Smooth muscle cell (in vitro differentiated cells): ENCODE results near the gene NHLRC4. TPM values are rescaled to one million over a fixed set of nuclear protein-coding genes. Genes with fewer than 3 reads are reported as not detected.

Experiments
- DNase-seq: peaks from one replicate; lab custom pipeline; 2025; ENCODE audit not compliant: unreplicated experiment; lab: John Stamatoyannopoulos, UW
- H2AFZ ChIP-seq: fragments of 200-600 bp; sonication (generic); 2 replicates; pipeline ENCODE4 v1.6.0; 2016; ENCODE audit warnings: antibody characterized with exemption, low read depth, mild to moderate bottlenecking
- H3F3A ChIP-seq: fragments of 200-600 bp; sonication (generic); 2 replicates; pipeline ENCODE4 v1.6.0; 2017; ENCODE audit warnings: antibody characterized with exemption, low read depth
- H3K27ac ChIP-seq: fragments of 200-600 bp; sonication (generic); 2 replicates; pipeline ENCODE4 v1.5.1; 2016; ENCODE audit warnings: low read depth, mild to moderate bottlenecking
- H3K27me3 ChIP-seq: fragments of 200-600 bp; sonication (generic); 2 replicates; pipeline ENCODE4 v1.6.1; 2016; ENCODE audit warnings: low read depth, mild to moderate bottlenecking
- H3K36me3 ChIP-seq: fragments of 200-600 bp; sonication (generic); 2 replicates; pipeline ENCODE4 v1.5.1; 2016; ENCODE audit warnings: low read depth
- H3K4me1 ChIP-seq: fragments of 200-600 bp; sonication (generic); 2 replicates; pipeline ENCODE4 v1.5.1; 2016; ENCODE audit warnings: low read depth
- H3K4me2 ChIP-seq: fragments of 200-600 bp; sonication (generic); 2 replicates; pipeline ENCODE4 v1.6.0; 2016; ENCODE audit warnings: mild to moderate bottlenecking
- H3K4me3 ChIP-seq: fragments of 200-600 bp; sonication (generic); 2 replicates; pipeline ENCODE4 v1.5.1; 2016; ENCODE audit warnings: mild to moderate bottlenecking
- H3K79me2 ChIP-seq: fragments of 200-600 bp; sonication (generic); 2 replicates; pipeline ENCODE4 v1.6.0; 2016; ENCODE audit warnings: low read depth, mild to moderate bottlenecking
- H3K9ac ChIP-seq: fragments of 200-600 bp; sonication (generic); 2 replicates; pipeline ENCODE4 v1.6.0; 2016; ENCODE audit warnings: low read depth
- H3K9me3 ChIP-seq: fragments of 200-600 bp; sonication (generic); replicated peaks from 2 replicates; pipeline ENCODE4 v1.5.1; 2016; ENCODE audit warnings: low read depth
- H4K20me1 ChIP-seq: fragments of 200-600 bp; sonication (generic); 2 replicates; pipeline ENCODE4 v1.6.0; 2016; ENCODE audit warnings: low read depth
- WGBS: methylation state at CpG from one replicate; pipeline ENCODE4 v1.1.7; 2016; ENCODE audit warnings: low lambda C conversion rate; 5-methylcytosine and 5-hydroxymethylcytosine counted together
- polyA plus RNA-seq: library from polyadenylated mRNA; unstranded; fragments of >200 nt; fragmentation: Nextera tagmentation; extraction: Ambion mirVana; gene quantifications from 2 replicates; pipeline ENCODE4 v1.2.1, GENCODE V29; 2016
- total RNA-seq: library from RNA; depleted of rRNA; stranded (reverse); fragments of >200 nt; gene quantifications from 2 replicates; pipeline ENCODE4 v1.2.3, GENCODE V29; 2014
- TF ChIP-seq, protein P1 (sequence below): fragments of 200-600 bp; sonication (generic); IDR thresholded peaks from 2 replicates; pipeline ENCODE4 v1.5.1; 2017; ENCODE audit warnings: borderline replicate concordance, mild to moderate bottlenecking, antibody characterized with exemption; ENCODE audit not compliant: insufficient read depth, poor library complexity, severe bottlenecking

NHLRC4 gene
- total and polyA plus RNA-seq, 2 experiments from 2014 or later = 0.18 to 0.85 TPM

- Histone ChIP-seq H3K79me2 (peaks cover 66% of the 10 kb centered on the region), H2AFZ (no peak overlapping the region), H3K4me2 (peak overlapping the region; percentile 93), H3K36me3 (no peaks in the 10 kb centered on the region), H3K4me3 (no peak overlapping the region), H3K27ac (no peak overlapping the region), H3K9ac (no peak overlapping the region), H3K27me3 (no peaks in the 10 kb centered on the region), H3K9me3 (no peaks in the 10 kb centered on the region), H4K20me1 (peaks cover 67% of the 10 kb centered on the region), H3F3A (no peaks in the 10 kb centered on the region), H3K4me1 (peaks cover 6% of the 10 kb centered on the region)
- 89% methylated on average over 15 of the region's 15 CpGs for WGBS
- TF ChIP-seq, protein P1, sequence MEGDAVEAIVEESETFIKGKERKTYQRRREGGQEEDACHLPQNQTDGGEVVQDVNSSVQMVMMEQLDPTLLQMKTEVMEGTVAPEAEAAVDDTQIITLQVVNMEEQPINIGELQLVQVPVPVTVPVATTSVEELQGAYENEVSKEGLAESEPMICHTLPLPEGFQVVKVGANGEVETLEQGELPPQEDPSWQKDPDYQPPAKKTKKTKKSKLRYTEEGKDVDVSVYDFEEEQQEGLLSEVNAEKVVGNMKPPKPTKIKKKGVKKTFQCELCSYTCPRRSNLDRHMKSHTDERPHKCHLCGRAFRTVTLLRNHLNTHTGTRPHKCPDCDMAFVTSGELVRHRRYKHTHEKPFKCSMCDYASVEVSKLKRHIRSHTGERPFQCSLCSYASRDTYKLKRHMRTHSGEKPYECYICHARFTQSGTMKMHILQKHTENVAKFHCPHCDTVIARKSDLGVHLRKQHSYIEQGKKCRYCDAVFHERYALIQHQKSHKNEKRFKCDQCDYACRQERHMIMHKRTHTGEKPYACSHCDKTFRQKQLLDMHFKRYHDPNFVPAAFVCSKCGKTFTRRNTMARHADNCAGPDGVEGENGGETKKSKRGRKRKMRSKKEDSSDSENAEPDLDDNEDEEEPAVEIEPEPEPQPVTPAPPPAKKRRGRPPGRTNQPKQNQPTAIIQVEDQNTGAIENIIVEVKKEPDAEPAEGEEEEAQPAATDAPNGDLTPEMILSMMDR = no peak
- DNase-seq = no peak
Measured at GRCh38 chr16:591892-592517, 25.2 kb downstream of the NHLRC4 start.

GRCh38 chr16:592518-593306 lies 25.9 kb downstream of the NHLRC4 start:
- peak overlapping the region; percentile 35 for H3K27ac ChIP-seq
- H3K79me2 ChIP-seq = peaks cover 68% of the 10 kb centered on the region
- H3K36me3 ChIP-seq = no peaks in the 10 kb centered on the region
- H3K4me1 ChIP-seq = peaks cover 3% of the 10 kb centered on the region
- H3K4me3 ChIP-seq = no peak overlapping the region
- no peaks in the 10 kb centered on the region for H3K9me3 ChIP-seq
- TF ChIP-seq, protein P1 = no peak
- no peak for DNase-seq
- WGBS = 91% methylated on average over 24 of the region's 24 CpGs
- H3F3A ChIP-seq = no peaks in the 10 kb centered on the region
- peaks cover 74% of the 10 kb centered on the region for H4K20me1 ChIP-seq
- no peak overlapping the region for H3K4me2 ChIP-seq
- no peaks in the 10 kb centered on the region for H3K27me3 ChIP-seq
- no peak overlapping the region for H2AFZ ChIP-seq
- no peak overlapping the region for H3K9ac ChIP-seq

DNA sequence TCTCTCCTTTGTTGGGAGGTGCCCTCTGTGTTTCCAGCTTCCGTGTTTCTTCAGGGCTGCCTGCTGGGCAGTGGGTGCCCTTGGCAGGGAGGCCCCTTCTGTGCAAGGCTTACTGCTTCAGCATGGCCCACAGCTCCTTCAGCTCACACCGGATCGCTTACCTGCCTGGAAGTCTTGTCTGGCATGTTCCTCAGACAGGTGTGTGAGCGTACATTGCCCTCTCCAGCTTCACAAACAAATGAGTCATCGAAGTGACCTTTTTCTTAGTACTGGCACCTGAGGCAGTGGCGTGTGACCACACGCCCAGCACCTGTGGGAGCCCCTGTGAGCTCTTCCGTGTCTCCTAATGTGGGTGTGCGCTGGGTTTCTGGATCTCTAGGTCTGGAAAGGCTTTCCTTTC lies 26.6 kb downstream of the NHLRC4 start:
- DNase-seq = no peak
- TF ChIP-seq, protein P1 = no peak
- Histone ChIP-seq H3K27ac (peak overlapping the region; percentile 35), H3K9ac (no peak overlapping the region), H3K4me2 (no peak overlapping the region), H4K20me1 (peaks cover 81% of the 10 kb centered on the region), H3K4me3 (no peak overlapping the region), H3K4me1 (peaks cover 3% of the 10 kb centered on the region), H3K79me2 (peaks cover 68% of the 10 kb centered on the region), H3K36me3 (no peaks in the 10 kb centered on the region), H3K9me3 (no peaks in the 10 kb centered on the region), H3K27me3 (no peaks in the 10 kb centered on the region), H3F3A (no peaks in the 10 kb centered on the region), H2AFZ (no peak overlapping the region)
- 69% methylated on average over 9 of the region's 9 CpGs for WGBS
